SK-N-SH (cell line): Measurements from ENCODE around the gene PALM3. TPM values are rescaled to one million over a fixed set of nuclear protein-coding genes. Genes with fewer than 3 reads are reported as not detected.

Source experiments
- CTCF ChIA-PET: fragments of 300-600, 350-600 bp; formaldehyde crosslinking; extraction: SDS; loops from one replicate; lab custom pipeline; 2021; lab: Yijun Ruan, JAX
- POLR2A ChIA-PET: fragments of 350-600 bp; sonication (Branson Sonifier 250); formaldehyde crosslinking; extraction: SDS; loops from one replicate; lab custom pipeline; 2020; ENCODE audit warnings: antibody characterized with exemption, inconsistent platforms; lab: Yijun Ruan, JAX
- DNase-seq: peaks from one replicate; pipeline ENCODE4 v3.0.0; 2012
- H2AFZ ChIP-seq: fragments of 200-600 bp; sonication (generic); 2 replicates; pipeline ENCODE4 v1.8.1; 2016; ENCODE audit warnings: antibody characterized with exemption, mild to moderate bottlenecking, low read depth
- H3F3A ChIP-seq: fragments of 200-600 bp; sonication (generic); replicated peaks from 2 replicates; pipeline ENCODE3; 2016; ENCODE audit warnings: antibody characterized with exemption, mild to moderate bottlenecking; ENCODE audit not compliant: insufficient read depth
- H3K27ac ChIP-seq, 2 experiments: fragments of 200-500 bp in 1 of 2; fragments of 200-600 bp in 1 of 2; sonication (Bioruptor generic) in 1 of 2; sonication (generic), shearing (Covaris generic) in 1 of 2; 2 replicates each; pipeline versions ENCODE4 v1.5.1 to v1.6.1; 2014 to 2016; ENCODE audit warnings: low read depth in 2 of 2, inconsistent platforms in 1 of 2, low read length in 1 of 2, mild to moderate bottlenecking in 1 of 2, mixed read lengths in 1 of 2
- H3K27me3 ChIP-seq: fragments of 200-600 bp; sonication (generic), shearing (Covaris generic); 2 replicates; pipeline ENCODE4 v1.6.1; 2016; ENCODE audit warnings: mixed run types; ENCODE audit not compliant: insufficient read depth
- H3K36me3 ChIP-seq, 2 experiments: fragments of 200-500 bp in 1 of 2; fragments of 200-600 bp in 1 of 2; sonication (Bioruptor generic) in 1 of 2; sonication (generic) in 1 of 2; replicated peaks in 1 of 2; 2 replicates each; pipeline versions ENCODE3 to v1.5.1; 2014 to 2016; ENCODE audit warnings: low read length in 1 of 2, mild to moderate bottlenecking in 1 of 2; ENCODE audit not compliant: insufficient read depth in 2 of 2, control insufficient read depth in 1 of 2
- H3K4me1 ChIP-seq, 2 experiments: fragments of 200-500 bp in 1 of 2; fragments of 200-600 bp in 1 of 2; sonication (Bioruptor generic) in 1 of 2; sonication (generic), shearing (Covaris generic) in 1 of 2; 2 replicates each; pipeline versions ENCODE4 v1.5.1 to v1.6.1; 2014 to 2016; ENCODE audit warnings: low read depth in 1 of 2, low read length in 1 of 2, mixed run types in 1 of 2; ENCODE audit not compliant: insufficient read depth in 2 of 2, control insufficient read depth in 1 of 2
- H3K4me2 ChIP-seq: fragments of 200-600 bp; sonication (generic), shearing (Covaris generic); 2 replicates; pipeline ENCODE4 v1.6.1; 2017; ENCODE audit warnings: mixed run types
- H3K4me3 ChIP-seq, 2 experiments: fragments of 200-500 bp in 1 of 2; fragments of 200-600 bp in 1 of 2; sonication (Bioruptor generic) in 1 of 2; sonication (generic), shearing (Covaris generic) in 1 of 2; 2 replicates each; pipeline versions ENCODE4 v1.5.1 to v1.8.1; 2014 to 2016; ENCODE audit warnings: low read depth in 2 of 2, inconsistent platforms in 1 of 2, low read length in 1 of 2, mild to moderate bottlenecking in 1 of 2, mixed read lengths in 1 of 2, moderate library complexity in 1 of 2
- H3K79me2 ChIP-seq: fragments of 200-600 bp; sonication (generic); 2 replicates; pipeline ENCODE4 v1.8.1; 2017; ENCODE audit warnings: mild to moderate bottlenecking; ENCODE audit not compliant: insufficient read depth
- H3K9ac ChIP-seq: fragments of 200-600 bp; sonication (generic); 2 replicates; pipeline ENCODE4 v1.6.1; 2017; ENCODE audit warnings: mixed run types
- H3K9me2 ChIP-seq: fragments of 200-600 bp; sonication (generic); 2 replicates; pipeline ENCODE4 v1.6.1; 2017; ENCODE audit warnings: mixed run types
- H3K9me3 ChIP-seq: fragments of 200-600 bp; sonication (generic); 2 replicates; pipeline ENCODE4 v1.6.1; 2017; ENCODE audit warnings: mixed run types, mild to moderate bottlenecking, moderate library complexity
- H4K20me1 ChIP-seq: fragments of 200-600 bp; sonication (generic); 2 replicates; pipeline ENCODE4 v1.6.1; 2017; ENCODE audit warnings: mild to moderate bottlenecking, mixed run types; ENCODE audit not compliant: insufficient read depth
- CTCF ChIP-seq: fragments of 200-600 bp; sonication (generic); IDR thresholded peaks from 2 replicates; pipeline ENCODE4 v1.6.1; 2017; ENCODE audit warnings: antibody characterized with exemption, mild to moderate bottlenecking, moderate library complexity
- EP300 ChIP-seq, 2 experiments: IDR thresholded peaks; 2 replicates each; pipeline versions ENCODE4 v1.4.0 to v1.6.1; 2012; ENCODE audit warnings: borderline replicate concordance in 1 of 2, low read depth in 1 of 2, low read length in 1 of 2
- FOSL2 ChIP-seq: IDR thresholded peaks from 2 replicates; pipeline ENCODE4 v1.4.0; 2012; ENCODE audit warnings: low read depth, mild to moderate bottlenecking, moderate library complexity, borderline replicate concordance
- FOXJ3 ChIP-seq: sonication (generic); formaldehyde crosslinking; IDR thresholded peaks from 2 replicates; pipeline ENCODE4 v1.5.1; 2020; ENCODE audit warnings: mild to moderate bottlenecking, missing genetic modification reagents
- FOXM1 ChIP-seq: IDR thresholded peaks from 2 replicates; pipeline ENCODE4 v1.4.0; 2012; ENCODE audit warnings: low read depth, mild to moderate bottlenecking
- GABPA ChIP-seq: IDR thresholded peaks from 2 replicates; pipeline ENCODE4 v1.4.0; 2012; ENCODE audit warnings: low read depth, mild to moderate bottlenecking
- MAX ChIP-seq: IDR thresholded peaks from 2 replicates; pipeline ENCODE4 v1.4.0; 2012; ENCODE audit warnings: low read depth
- MXI1 ChIP-seq: IDR thresholded peaks from 2 replicates; pipeline ENCODE4 v1.6.1; 2012; ENCODE audit warnings: mild to moderate bottlenecking, low read depth, low read length, improper control_type of control experiment
- NRF1 ChIP-seq: IDR thresholded peaks from 2 replicates; pipeline ENCODE4 v1.6.1; 2012; ENCODE audit warnings: low read depth, mild to moderate bottlenecking, low read length
- POLR2AphosphoS5 ChIP-seq: IDR thresholded peaks from 2 replicates; pipeline ENCODE4 v1.6.1; 2012; ENCODE audit warnings: low read depth, low read length
- RXRA ChIP-seq: IDR thresholded peaks from 2 replicates; pipeline ENCODE4 v1.4.0; 2012; ENCODE audit warnings: low read depth, mild to moderate bottlenecking, borderline replicate concordance
- SMC3 ChIP-seq: IDR thresholded peaks from 2 replicates; pipeline ENCODE4 v1.6.1; 2012; ENCODE audit warnings: low read depth, low read length, improper control_type of control experiment
- TAF1 ChIP-seq: IDR thresholded peaks from 2 replicates; pipeline ENCODE4 v1.6.1; 2012; ENCODE audit warnings: low read depth, mild to moderate bottlenecking, low read length, moderate library complexity, borderline replicate concordance
- TCF12 ChIP-seq: IDR thresholded peaks from 2 replicates; pipeline ENCODE4 v1.4.0; 2012
- TEAD4 ChIP-seq: IDR thresholded peaks from 2 replicates; pipeline ENCODE4 v1.4.0; 2012; ENCODE audit warnings: mild to moderate bottlenecking, borderline replicate concordance; ENCODE audit not compliant: insufficient read depth
- USF1 ChIP-seq: IDR thresholded peaks from 2 replicates; pipeline ENCODE4 v1.4.0; 2012; ENCODE audit warnings: low read depth, borderline replicate concordance
- USF2 ChIP-seq: fragments of 150-350 bp; IDR thresholded peaks from 2 replicates; pipeline ENCODE4 v1.6.1; 2017; ENCODE audit warnings: antibody characterized with exemption, low read length, low read depth, borderline replicate concordance
- ZBTB33 ChIP-seq: IDR thresholded peaks from 2 replicates; pipeline ENCODE4 v1.4.0; 2012; ENCODE audit warnings: low read depth, borderline replicate concordance
- WGBS: methylation state at CpG from one replicate; pipeline ENCODE4 v1.1.6; 2017; ENCODE audit warnings: low lambda C conversion rate; 5-methylcytosine and 5-hydroxymethylcytosine counted together
- polyA plus RNA-seq, 3 experiments: library from polyadenylated mRNA; depleted of rRNA; stranded (reverse); fragments of >200 nt; gene quantifications; 2 replicates each; pipeline ENCODE4 v1.2.3, GENCODE V29; 2012

PALM3 gene
- polyA plus RNA-seq, 1 of the 3 experiments (the other 2 are of a cell fraction), result 5.5 TPM

GRCh38 chr19:14056741-14057356, 5.0 kb downstream of the PALM3 start:
- CTCF ChIA-PET, result interaction anchor here (0.6 to 8.1 kb wide), 11 partner anchors 8 to 177 kb away, joined by 3 to 146 read pairs (median 9); partner anchors contain the start of genes IL27RA, MISP3 and PODNL1
- no peaks in the 10 kb centered on the region for H3K36me3 ChIP-seq
- no peaks in the 10 kb centered on the region for H4K20me1 ChIP-seq
- peaks cover 11% of the 10 kb centered on the region for H3F3A ChIP-seq
- H3K79me2 ChIP-seq, result no peaks in the 10 kb centered on the region
- no peak overlapping the region for H3K27ac ChIP-seq
- no peaks in the 10 kb centered on the region for H3K27me3 ChIP-seq
- H3K9ac ChIP-seq, result no peak overlapping the region; the same call in 1 of the 2 replicates
- TF ChIP-seq SMC3, result no peak
- TF ChIP-seq NRF1, result no peak
- no peak for TF ChIP-seq MXI1
- 46% methylated on average over 14 of the region's 19 CpGs for WGBS
- no peaks in the 10 kb centered on the region for H3K9me3 ChIP-seq
- peak overlapping the region in 1 of 2 experiments; percentile 46; a peak in 3 of 4 replicates for H3K4me3 ChIP-seq
- peak overlapping the region; percentile 55; the same call in 1 of the 2 replicates for H3K4me2 ChIP-seq
- POLR2A ChIA-PET, result interaction anchor here (0.6 to 2.0 kb wide), 5 partner anchors 9 to 118 kb away, joined by 3 to 6 read pairs (median 4); partner anchors contain the start of genes DCAF15 and PODNL1
- DNase-seq, result peak; percentile 46
- peaks cover 6 to 10% of the 10 kb centered on the region in 2 experiments; a peak in 2 of 4 replicates for H3K4me1 ChIP-seq
- H2AFZ ChIP-seq, result no peak overlapping the region
- H3K9me2 ChIP-seq, result no peaks in the 10 kb centered on the region

- WGBS, result over 99% methylated on average over 7 of the region's 10 CpGs
- POLR2A ChIA-PET, result interaction anchor here (0.5 to 2.0 kb wide), 3 partner anchors 63 to 109 kb away, joined by 4 to 6 read pairs (median 5); partner anchors contain the start of gene DCAF15
- Histone ChIP-seq H3F3A (peaks cover 11% of the 10 kb centered on the region), H3K9ac (no peak overlapping the region), H3K4me2 (no peak overlapping the region), H2AFZ (no peak overlapping the region), H3K9me3 (no peaks in the 10 kb centered on the region), H3K27ac (no peak overlapping the region), H4K20me1 (no peaks in the 10 kb centered on the region), H3K4me1 (peaks cover 6 to 10% of the 10 kb centered on the region in 2 experiments; a peak in 2 of 4 replicates), H3K27me3 (no peaks in the 10 kb centered on the region), H3K4me3 (no peak overlapping the region), H3K9me2 (no peaks in the 10 kb centered on the region), H3K79me2 (no peaks in the 10 kb centered on the region), H3K36me3 (no peaks in the 10 kb centered on the region)
- no peak for DNase-seq
- CTCF ChIA-PET, result interaction anchor here (1.3 to 8.1 kb wide), 6 partner anchors 13 to 177 kb away, joined by 8 to 146 read pairs (median 10); partner anchors contain the start of genes IL27RA and MISP3
- TF ChIP-seq POLR2AphosphoS5, result no peak
- no peak for TF ChIP-seq FOSL2
- no peak for TF ChIP-seq USF2
- no peak for TF ChIP-seq TAF1
- no peak for TF ChIP-seq EP300 (IDR thresholded peaks at IDR 0.05; ENCODE audit: borderline replicate concordance in 1 of 2, low read depth in 1 of 2, low read length in 1 of 2)
- TF ChIP-seq FOXM1, result no peak
- TF ChIP-seq MAX, result no peak
- no peak for TF ChIP-seq FOXJ3
- TF ChIP-seq TEAD4, result no peak
- TF ChIP-seq TCF12, result no peak
- no peak for TF ChIP-seq NRF1
- no peak for TF ChIP-seq GABPA
- no peak for TF ChIP-seq USF1
- TF ChIP-seq ZBTB33, result no peak
- no peak for TF ChIP-seq CTCF
- TF ChIP-seq RXRA, result no peak
Observed at GRCh38 chr19:14056069-14056666, 5.7 kb downstream of the PALM3 start.
